Tibial nerve (tissue), 4 donors: ENCODE data around the gene SHLD1. TPM values are rescaled to one million over a fixed set of nuclear protein-coding genes. Genes with fewer than 3 reads are reported as not detected.

Source experiments
- DNase-seq, 2 donors: peaks; one replicate each; pipeline ENCODE4 v3.0.0-alpha.2; 2019; ENCODE audit warnings: low spot score in 2 of 2
- H3K27ac ChIP-seq, 4 donors: fragments of 200-600 bp; sonication (generic) in 3 of 4; one replicate each; pipeline ENCODE4 v1.5.1; 2017 to 2019; ENCODE audit warnings: mild to moderate bottlenecking in 1 of 4
- H3K27me3 ChIP-seq, 2 donors: fragments of 200-600 bp; sonication (generic) in 1 of 2; one replicate each; pipeline versions ENCODE4 v1.5.1 to v1.6.0; 2017 to 2019
- H3K36me3 ChIP-seq, 3 donors: fragments of 200-600 bp; sonication (generic); one replicate each; pipeline ENCODE4 v1.5.1; 2018 to 2019
- H3K4me1 ChIP-seq, 4 donors: fragments of 200-600 bp; sonication (generic) in 3 of 4; one replicate each; pipeline ENCODE4 v1.5.1; 2017 to 2019
- H3K4me3 ChIP-seq, 4 donors: fragments of 200-600 bp; sonication (generic) in 3 of 4; one replicate each; pipeline ENCODE4 v1.5.1; 2017 to 2019; ENCODE audit warnings: mild to moderate bottlenecking in 1 of 4, moderate library complexity in 1 of 4
- H3K9me3 ChIP-seq, 4 donors: fragments of 200-600 bp; sonication (generic) in 3 of 4; one replicate each; pipeline ENCODE4 v1.5.1; 2017 to 2019
- CTCF ChIP-seq, 5 experiments: fragments of 200-600 bp in 3 of 5; fragments of 450-650 bp in 2 of 5; sonication (generic) in 3 of 5; IDR thresholded peaks; one replicate each; pipeline ENCODE4 v1.5.1; 2016 to 2019; ENCODE audit warnings: antibody characterized with exemption in 5 of 5, mild to moderate bottlenecking in 3 of 5, moderate library complexity in 2 of 5
- EP300 ChIP-seq, 2 donors: sonication (generic); formaldehyde crosslinking; IDR thresholded peaks; one replicate each; pipeline ENCODE4 v1.6.1; 2017; ENCODE audit warnings: antibody characterized with exemption in 2 of 2, mild to moderate bottlenecking in 1 of 2
- POLR2A ChIP-seq, 2 donors: fragments of 450-650 bp; IDR thresholded peaks; one replicate each; pipeline ENCODE4 v1.6.1; 2017; ENCODE audit warnings: antibody characterized with exemption in 2 of 2, mild to moderate bottlenecking in 2 of 2, moderate library complexity in 2 of 2
- WGBS, 2 donors: methylation state at CpG; one replicate each; pipeline ENCODE4 v1.1.5; 2018; 5-methylcytosine and 5-hydroxymethylcytosine counted together
- total RNA-seq, 4 donors: library from RNA; depleted of rRNA; stranded (reverse); fragments of >200 nt; gene quantifications; one replicate each; pipeline ENCODE4 v1.1.0, GENCODE V29; 2016

The SHLD1 gene
- total RNA-seq, 4 donors from 2014 or later = 2.9 to 5.9 (median 4.0) TPM

DNA sequence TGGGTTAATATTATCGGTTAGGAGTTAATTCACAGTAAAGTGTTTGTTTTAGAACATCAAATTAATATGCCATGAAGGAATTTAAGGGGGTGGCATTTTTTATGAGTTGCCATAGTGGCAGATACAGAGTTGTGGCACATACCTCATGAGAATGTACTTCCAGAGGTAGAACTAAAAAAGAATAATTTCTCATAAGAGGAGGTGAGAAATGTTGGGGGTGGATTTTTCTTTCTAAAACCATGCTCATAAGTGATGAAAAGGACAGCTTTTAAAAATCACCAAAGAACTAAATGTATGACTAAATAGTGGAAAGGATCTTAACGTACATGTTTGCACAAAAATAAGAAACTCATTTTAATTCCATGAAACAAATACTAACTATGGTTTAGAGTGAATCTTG lies 58.7 kb downstream of the SHLD1 start:
- TF ChIP-seq POLR2A (IDR thresholded peaks at IDR 0.05) (no peak), EP300 (IDR thresholded peaks at IDR 0.05) (no peak), CTCF (IDR thresholded peaks at IDR 0.05) (no peak)
- DNase-seq = no peak
- Histone ChIP-seq H3K4me3 (no peak overlapping the region), H3K4me1 (peaks cover 0 to 11% (median 5%) of the 10 kb centered on the region in 4 donors), H3K9me3 (no peaks in the 10 kb centered on the region), H3K36me3 (no peaks in the 10 kb centered on the region), H3K27me3 (no peaks in the 10 kb centered on the region), H3K27ac (no peak overlapping the region)
- WGBS, 2 donors = 63 to 67% methylated on average over 2 of the region's 2 CpGs

DNA sequence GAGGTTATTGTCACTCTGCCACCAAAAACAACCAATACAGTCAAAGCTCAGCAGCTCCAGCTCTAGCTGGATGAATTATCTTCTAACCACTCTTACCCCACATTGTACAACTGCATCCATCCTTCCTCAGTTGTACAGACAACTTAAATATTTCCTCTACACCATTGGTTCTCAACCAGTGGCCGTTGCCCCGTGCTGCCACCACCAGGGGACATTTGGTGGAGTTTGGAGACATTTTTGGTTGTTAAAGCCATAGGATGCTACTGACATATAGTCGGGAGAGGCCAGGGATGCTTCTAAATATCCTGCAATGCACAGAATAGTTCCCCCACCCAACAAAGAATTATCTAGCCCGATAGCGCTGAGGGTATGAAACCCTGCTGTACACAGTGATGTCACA lies 59.3 kb downstream of the SHLD1 start:
- peaks cover 0 to 6% (median 2%) of the 10 kb centered on the region in 4 donors for H3K4me1 ChIP-seq
- no peak for DNase-seq
- H3K36me3 ChIP-seq = no peaks in the 10 kb centered on the region
- no peak for TF ChIP-seq CTCF (IDR thresholded peaks at IDR 0.05)
- no peak for TF ChIP-seq POLR2A (IDR thresholded peaks at IDR 0.05)
- TF ChIP-seq EP300 (IDR thresholded peaks at IDR 0.05) = no peak
- no peak overlapping the region for H3K4me3 ChIP-seq
- H3K27me3 ChIP-seq = no peaks in the 10 kb centered on the region
- WGBS, 2 donors = 82% methylated on average over 5 of the region's 5 CpGs
- no peaks in the 10 kb centered on the region for H3K9me3 ChIP-seq
- H3K27ac ChIP-seq = no peak overlapping the region

- Histone ChIP-seq H3K27me3 (no peaks in the 10 kb centered on the region), H3K36me3 (no peaks in the 10 kb centered on the region), H3K4me1 (no peaks in the 10 kb centered on the region), H3K27ac (no peak overlapping the region), H3K9me3 (no peaks in the 10 kb centered on the region), H3K4me3 (no peak overlapping the region)
- DNase-seq = no peak
- TF ChIP-seq POLR2A (IDR thresholded peaks at IDR 0.05) (no peak), CTCF (IDR thresholded peaks at IDR 0.05) (no peak), EP300 (IDR thresholded peaks at IDR 0.05) (no peak)
- 87 to 94% methylated on average over 5 of the region's 5 CpGs for WGBS, 2 donors
These were observed 60.7 kb downstream of the SHLD1 start for GRCh38 chr20:5810800-5811422.

- no peaks in the 10 kb centered on the region for H3K27me3 ChIP-seq
- H3K4me3 ChIP-seq = no peak overlapping the region
- 92 to 96% methylated on average over 4 of the region's 4 CpGs for WGBS, 2 donors
- H3K36me3 ChIP-seq = no peaks in the 10 kb centered on the region
- H3K9me3 ChIP-seq = no peaks in the 10 kb centered on the region
- no peak overlapping the region for H3K27ac ChIP-seq
- TF ChIP-seq CTCF (IDR thresholded peaks at IDR 0.05) (no peak), EP300 (IDR thresholded peaks at IDR 0.05) (no peak), POLR2A (IDR thresholded peaks at IDR 0.05) (no peak)
- no peaks in the 10 kb centered on the region for H3K4me1 ChIP-seq
- no peak for DNase-seq
These were observed 61.5 kb downstream of the SHLD1 start for GRCh38 chr20:5811746-5812145.

- Histone ChIP-seq H3K9me3 (no peaks in the 10 kb centered on the region), H3K4me1 (peaks cover 0 to 11% (median 0%) of the 10 kb centered on the region in 4 donors), H3K36me3 (no peaks in the 10 kb centered on the region), H3K27ac (no peak overlapping the region), H3K4me3 (no peak overlapping the region), H3K27me3 (no peaks in the 10 kb centered on the region)
- TF ChIP-seq CTCF (IDR thresholded peaks at IDR 0.05) (no peak), EP300 (IDR thresholded peaks at IDR 0.05) (no peak)
- DNase-seq = no peak
- WGBS, 2 donors = 78 to 79% methylated on average over 1 of the region's 1 CpG
These were observed 68.1 kb downstream of the SHLD1 start for GRCh38 chr20:5818346-5818681.
